Spinal cord (tissue), 10 donors: ENCODE results near the gene GPR37. TPM values are rescaled to one million over a fixed set of nuclear protein-coding genes. Genes with fewer than 3 reads are reported as not detected.
A peak's percentile ranks its signal among the peaks of the same experiment; 100 is the strongest.

Source experiments
- DNase-seq, 6 donors: peaks; one replicate each; pipeline versions ENCODE4 v3.0.0 to v3.0.0-alpha.2; 2013 to 2015; ENCODE audit warnings: low spot score in 6 of 6, low read depth in 4 of 6
- H3K27ac ChIP-seq: one replicate; pipeline ENCODE4 v1.5.1; 2013; ENCODE audit warnings: low read depth, low read length, control low read depth
- H3K27me3 ChIP-seq: one replicate; pipeline ENCODE4 v1.6.1; 2013; ENCODE audit warnings: low read length; ENCODE audit not compliant: control insufficient read depth, insufficient read depth
- H3K36me3 ChIP-seq: one replicate; pipeline ENCODE4 v1.6.1; 2013; ENCODE audit warnings: low read length; ENCODE audit not compliant: control insufficient read depth, insufficient read depth
- H3K4me1 ChIP-seq: one replicate; pipeline ENCODE4 v1.6.1; 2013; ENCODE audit warnings: low read length; ENCODE audit not compliant: control insufficient read depth, insufficient read depth
- H3K4me3 ChIP-seq: one replicate; pipeline ENCODE4 v1.5.1; 2013; ENCODE audit warnings: low read depth, low read length, control low read depth
- H3K9me3 ChIP-seq: one replicate; pipeline ENCODE4 v1.6.1; 2013; ENCODE audit warnings: low read length; ENCODE audit not compliant: control insufficient read depth, insufficient read depth
- WGBS: methylation state at CpG from one replicate; pipeline ENCODE4 v1.1.5; 2013; ENCODE audit warnings: missing lambda C conversion rate; ENCODE audit not compliant: insufficient coverage; 5-methylcytosine and 5-hydroxymethylcytosine counted together
- polyA plus RNA-seq, 2 donors: library from polyadenylated mRNA; unstranded; fragments of 120-200 nt; gene quantifications; one replicate each; pipeline ENCODE4 v1.2.1, GENCODE V29; 2013; ENCODE audit not compliant: insufficient read length in 2 of 2
- total RNA-seq, 2 donors: library from RNA; depleted of rRNA in 1 of 2; stranded (reverse); fragments of 120-200 nt in 1 of 2; fragments of >200 nt in 1 of 2; gene quantifications; one replicate each; pipeline versions ENCODE4 v1.2.3 to v1.2.4, GENCODE V29; 2013 to 2014
- donor health status: healthy.

Gene GPR37
- total and polyA plus RNA-seq, 4 donors = 14.1 to 38.8 (median 22.8) TPM

GRCh38 chr7:124720195-124720594 lies 45.4 kb downstream of the GPR37 start:
- Histone ChIP-seq H3K9me3 (no peaks in the 10 kb centered on the region), H3K4me3 (no peak overlapping the region), H3K4me1 (no peaks in the 10 kb centered on the region), H3K36me3 (no peaks in the 10 kb centered on the region), H3K27ac (no peak overlapping the region), H3K27me3 (no peaks in the 10 kb centered on the region)
- no peak for DNase-seq
- 67% methylated on average over 1 of the region's 1 CpG for WGBS

GRCh38 chr7:124718032-124718766 lies 47.4 kb downstream of the GPR37 start:
- Histone ChIP-seq H3K9me3 (no peaks in the 10 kb centered on the region), H3K27ac (no peak overlapping the region), H3K4me1 (no peaks in the 10 kb centered on the region), H3K4me3 (no peak overlapping the region), H3K27me3 (no peaks in the 10 kb centered on the region), H3K36me3 (no peaks in the 10 kb centered on the region)
- DNase-seq = no peak
- WGBS = 89% methylated on average over 3 of the region's 4 CpGs

GRCh38 chr7:124716894-124717293 lies 48.7 kb downstream of the GPR37 start:
- Histone ChIP-seq H3K4me1 (no peaks in the 10 kb centered on the region), H3K27ac (no peak overlapping the region), H3K4me3 (no peak overlapping the region), H3K27me3 (no peaks in the 10 kb centered on the region), H3K36me3 (no peaks in the 10 kb centered on the region), H3K9me3 (no peaks in the 10 kb centered on the region)
- no CpG with 5 or more reads among the region's 1 CpG for WGBS
- DNase-seq = no peak

GRCh38 chr7:124713086-124713485 lies 52.5 kb downstream of the GPR37 start:
- H3K9me3 ChIP-seq = peaks cover 3% of the 10 kb centered on the region
- no peak overlapping the region for H3K4me3 ChIP-seq
- H3K27me3 ChIP-seq = no peaks in the 10 kb centered on the region
- no peak overlapping the region for H3K27ac ChIP-seq
- DNase-seq = peak in 1 of 6 donors; percentile 40
- 80% methylated on average over 2 of the region's 3 CpGs for WGBS
- H3K36me3 ChIP-seq = no peaks in the 10 kb centered on the region
- H3K4me1 ChIP-seq = no peaks in the 10 kb centered on the region

- no peak for DNase-seq
- Histone ChIP-seq H3K4me1 (no peaks in the 10 kb centered on the region), H3K27me3 (no peaks in the 10 kb centered on the region), H3K27ac (no peak overlapping the region), H3K36me3 (no peaks in the 10 kb centered on the region), H3K4me3 (no peak overlapping the region), H3K9me3 (peaks cover 3% of the 10 kb centered on the region)
These were observed 53.6 kb downstream of the GPR37 start for GRCh38 chr7:124712017-124712416.

- WGBS = 100% methylated on average over 1 of the region's 2 CpGs
- Histone ChIP-seq H3K4me1 (no peaks in the 10 kb centered on the region), H3K36me3 (no peaks in the 10 kb centered on the region), H3K27ac (no peak overlapping the region), H3K9me3 (no peaks in the 10 kb centered on the region), H3K27me3 (no peaks in the 10 kb centered on the region), H3K4me3 (no peak overlapping the region)
- no peak for DNase-seq
These were observed 63.2 kb downstream of the GPR37 start for GRCh38 chr7:124702385-124702784.

- Histone ChIP-seq H3K4me1 (no peaks in the 10 kb centered on the region), H3K36me3 (no peaks in the 10 kb centered on the region), H3K4me3 (no peak overlapping the region), H3K27ac (no peak overlapping the region), H3K9me3 (no peaks in the 10 kb centered on the region), H3K27me3 (no peaks in the 10 kb centered on the region)
- WGBS = 57% methylated on average over 1 of the region's 2 CpGs
- no peak for DNase-seq
These were observed 63.6 kb downstream of the GPR37 start for GRCh38 chr7:124701955-124702354.

- DNase-seq = no peak
- H3K27ac ChIP-seq = no peak overlapping the region
- WGBS = no CpG with 5 or more reads among the region's 3 CpGs
These were observed 64.9 kb downstream of the GPR37 start for GRCh38 chr7:124700655-124701054.

GRCh38 chr7:124698964-124699363 lies 66.6 kb downstream of the GPR37 start:
- Histone ChIP-seq H3K27me3 (no peaks in the 10 kb centered on the region), H3K4me1 (no peaks in the 10 kb centered on the region), H3K36me3 (no peaks in the 10 kb centered on the region), H3K9me3 (no peaks in the 10 kb centered on the region), H3K27ac (no peak overlapping the region), H3K4me3 (no peak overlapping the region)
- no CpG with 5 or more reads among the region's 3 CpGs for WGBS
- DNase-seq = no peak

More at GRCh38 chr7:124700655-124701054, 64.9 kb downstream of the GPR37 start:
- H3K4me1 ChIP-seq = no peaks in the 10 kb centered on the region
- H3K36me3 ChIP-seq = no peaks in the 10 kb centered on the region
- no peaks in the 10 kb centered on the region for H3K9me3 ChIP-seq
- no peak overlapping the region for H3K4me3 ChIP-seq
- no peaks in the 10 kb centered on the region for H3K27me3 ChIP-seq

GRCh38 chr7:124697746-124698145 lies 67.8 kb downstream of the GPR37 start:
- no peaks in the 10 kb centered on the region for H3K9me3 ChIP-seq
- H3K4me1 ChIP-seq = no peaks in the 10 kb centered on the region
- DNase-seq = no peak
- no peak overlapping the region for H3K27ac ChIP-seq
- no peaks in the 10 kb centered on the region for H3K27me3 ChIP-seq
- no peaks in the 10 kb centered on the region for H3K36me3 ChIP-seq
- WGBS = no CpG with 5 or more reads among the region's 4 CpGs
- no peak overlapping the region for H3K4me3 ChIP-seq
